Middle frontal gyrus (tissue), 1 donor: ENCODE data around the gene CCDC88A.
A peak's percentile ranks its signal among the peaks of the same experiment; 100 is the strongest.
"Not testable (repeated sequence)": the region's sequence is repeated elsewhere in the genome, so short reads cannot be mapped to it uniquely, and the experiment has no call there.

Experiments
- DNase-seq: peaks from one replicate; pipeline ENCODE4 v3.0.0-alpha.2; 2015; ENCODE audit warnings: low spot score; ENCODE audit errors: extremely low spot score

Gene CCDC88A, protein sequence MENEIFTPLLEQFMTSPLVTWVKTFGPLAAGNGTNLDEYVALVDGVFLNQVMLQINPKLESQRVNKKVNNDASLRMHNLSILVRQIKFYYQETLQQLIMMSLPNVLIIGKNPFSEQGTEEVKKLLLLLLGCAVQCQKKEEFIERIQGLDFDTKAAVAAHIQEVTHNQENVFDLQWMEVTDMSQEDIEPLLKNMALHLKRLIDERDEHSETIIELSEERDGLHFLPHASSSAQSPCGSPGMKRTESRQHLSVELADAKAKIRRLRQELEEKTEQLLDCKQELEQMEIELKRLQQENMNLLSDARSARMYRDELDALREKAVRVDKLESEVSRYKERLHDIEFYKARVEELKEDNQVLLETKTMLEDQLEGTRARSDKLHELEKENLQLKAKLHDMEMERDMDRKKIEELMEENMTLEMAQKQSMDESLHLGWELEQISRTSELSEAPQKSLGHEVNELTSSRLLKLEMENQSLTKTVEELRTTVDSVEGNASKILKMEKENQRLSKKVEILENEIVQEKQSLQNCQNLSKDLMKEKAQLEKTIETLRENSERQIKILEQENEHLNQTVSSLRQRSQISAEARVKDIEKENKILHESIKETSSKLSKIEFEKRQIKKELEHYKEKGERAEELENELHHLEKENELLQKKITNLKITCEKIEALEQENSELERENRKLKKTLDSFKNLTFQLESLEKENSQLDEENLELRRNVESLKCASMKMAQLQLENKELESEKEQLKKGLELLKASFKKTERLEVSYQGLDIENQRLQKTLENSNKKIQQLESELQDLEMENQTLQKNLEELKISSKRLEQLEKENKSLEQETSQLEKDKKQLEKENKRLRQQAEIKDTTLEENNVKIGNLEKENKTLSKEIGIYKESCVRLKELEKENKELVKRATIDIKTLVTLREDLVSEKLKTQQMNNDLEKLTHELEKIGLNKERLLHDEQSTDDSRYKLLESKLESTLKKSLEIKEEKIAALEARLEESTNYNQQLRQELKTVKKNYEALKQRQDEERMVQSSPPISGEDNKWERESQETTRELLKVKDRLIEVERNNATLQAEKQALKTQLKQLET (N-terminal part only)

DNA sequence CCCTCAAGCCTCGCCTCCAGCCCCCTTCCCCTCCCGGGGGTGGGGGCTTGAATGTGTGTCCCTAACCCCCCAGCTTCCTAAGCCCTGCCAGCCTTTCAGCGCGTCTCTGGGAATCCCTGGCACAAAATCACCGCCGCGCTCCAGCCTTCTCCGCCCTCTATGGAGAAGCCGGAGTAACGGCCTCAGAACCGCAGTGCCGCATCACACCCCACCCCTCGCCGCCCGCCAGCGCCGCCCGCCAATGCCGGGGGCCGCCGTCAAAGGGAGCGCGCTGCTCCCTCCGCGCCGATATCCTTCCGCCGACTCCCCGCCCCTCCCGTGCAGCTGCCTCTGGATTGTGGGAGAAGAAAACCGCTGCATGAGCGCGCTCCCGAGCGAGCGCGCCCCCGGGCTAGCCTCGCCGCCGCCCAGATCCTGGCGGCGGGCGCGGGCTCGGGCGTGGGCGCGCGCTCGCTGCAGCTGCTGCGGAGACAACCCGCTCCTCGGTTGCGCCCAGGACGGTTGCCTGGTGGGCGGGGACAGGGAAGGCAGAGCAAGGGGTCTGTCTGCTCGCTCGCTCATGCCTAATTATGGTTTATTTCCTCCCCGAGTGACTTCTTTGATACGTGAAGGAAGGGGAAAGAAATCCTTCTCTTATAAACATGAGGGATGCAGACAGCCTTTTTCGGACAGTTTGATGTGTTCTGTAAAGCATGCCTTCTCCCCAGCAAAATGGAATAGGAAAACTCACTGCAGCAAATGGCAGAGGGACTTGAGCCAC is at the start of gene CCDC88A:
Gene CCDC88A, minus strand, starts transcription at position 178 of the 760 bp plus-strand sequence. CDS start 777 bp downstream, outside the sequence.
- peak; percentile 90 for DNase-seq

DNA sequence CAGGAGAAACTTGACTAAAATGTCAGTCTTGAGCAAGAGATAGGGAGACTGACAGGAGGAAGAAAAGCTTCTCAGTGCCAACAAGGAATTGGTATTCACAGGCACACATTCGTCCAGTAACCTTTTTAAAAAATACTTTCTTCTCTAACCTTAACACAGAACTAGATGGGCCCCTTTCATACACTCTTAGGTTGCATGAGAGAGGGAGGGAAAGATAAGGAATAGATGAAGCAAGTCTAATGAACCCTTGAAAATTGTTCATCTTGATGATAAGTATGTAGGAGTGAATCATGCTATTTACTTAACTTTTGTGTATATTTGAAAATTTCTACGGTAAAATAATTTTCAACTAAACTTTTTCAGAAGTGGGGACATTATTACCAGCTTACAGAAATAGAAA is 42.0 kb upstream of the CCDC88A start:
- DNase-seq: no peak

DNA sequence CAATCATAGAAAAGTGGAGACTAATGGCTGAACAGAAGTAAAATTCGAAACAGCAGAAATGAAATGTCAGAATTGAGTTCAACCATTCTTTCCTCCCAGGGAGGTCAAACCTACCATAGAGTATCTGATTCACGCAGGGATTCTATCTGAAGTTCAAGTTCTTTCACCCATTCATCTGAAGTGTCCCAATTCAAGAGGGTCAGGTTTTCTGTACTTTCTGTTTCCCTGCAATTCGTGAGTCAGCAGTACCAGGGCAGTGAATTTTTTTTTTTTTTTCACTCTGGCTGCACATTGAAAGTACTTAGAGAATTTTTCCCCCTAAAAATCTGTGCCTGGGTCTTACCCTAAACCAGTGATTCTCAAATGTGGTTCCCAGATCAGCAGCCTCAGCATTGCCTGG is 40.9 kb upstream of the CCDC88A start:
- DNase-seq: no peak

DNA sequence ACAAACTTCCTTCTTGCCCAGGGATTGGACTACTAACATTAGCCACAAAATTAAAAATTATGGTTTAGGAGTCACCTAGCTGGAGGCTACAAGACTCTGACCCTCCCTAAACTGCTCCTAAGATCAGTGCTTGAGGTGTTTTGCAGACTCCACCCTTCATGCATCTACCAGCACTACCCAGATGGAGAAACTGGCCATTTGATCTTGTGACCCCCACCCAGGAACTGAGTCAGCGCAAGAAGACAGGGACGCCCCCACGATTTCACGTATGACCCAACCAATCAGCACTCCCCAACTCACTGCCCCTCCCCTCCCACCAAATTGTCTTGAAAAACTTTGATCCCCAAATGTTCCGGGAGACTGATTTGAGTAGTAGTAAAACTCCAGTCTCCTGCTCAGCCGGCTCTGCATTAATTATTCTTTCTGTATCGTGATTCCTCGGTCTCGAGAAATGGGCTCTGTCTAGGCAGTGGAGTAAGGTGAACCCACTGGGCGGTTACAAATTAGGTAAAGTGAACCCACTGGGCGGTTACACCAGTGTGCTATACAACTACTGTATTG is 40.1 kb upstream of the CCDC88A start:
- DNase-seq: no peak

DNA sequence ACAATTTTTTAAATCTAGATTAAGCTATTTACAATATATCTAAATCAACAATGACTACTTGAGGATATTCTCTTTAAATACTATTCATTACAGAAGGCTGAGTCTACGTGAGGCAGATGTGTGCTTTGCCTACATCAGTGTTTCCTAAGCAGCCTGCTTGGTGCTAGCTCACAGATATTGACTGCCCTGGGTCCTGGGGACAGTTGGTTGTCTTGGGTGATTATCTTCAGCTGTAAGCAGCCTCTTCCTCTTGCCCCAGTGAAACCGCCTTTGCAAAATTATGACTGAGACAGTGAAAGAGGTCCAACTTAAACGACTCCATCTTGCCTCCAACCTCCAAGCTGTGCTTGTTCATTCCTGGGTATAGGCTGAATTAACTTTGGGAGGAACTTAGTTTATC is 39.6 kb upstream of the CCDC88A start:
- no peak for DNase-seq

DNA sequence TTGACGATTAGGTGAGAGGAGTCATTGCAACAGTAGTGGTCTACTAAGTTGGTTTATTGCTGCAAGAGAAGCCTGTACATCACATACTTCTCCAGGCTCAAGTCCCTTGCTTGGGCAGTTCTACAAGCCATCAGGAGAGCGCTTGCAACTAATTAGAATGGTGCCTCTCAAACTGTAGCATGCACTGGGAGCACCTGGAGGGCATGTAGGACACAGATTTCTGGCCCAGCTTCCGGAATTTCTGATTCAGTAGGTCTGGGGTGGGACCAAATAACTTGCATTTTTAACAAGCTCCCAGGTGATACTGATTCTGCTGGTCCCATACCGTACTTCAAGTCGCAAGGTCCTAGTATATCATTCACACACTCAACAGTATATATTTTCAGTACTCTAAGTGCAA is 34.5 kb upstream of the CCDC88A start:
- DNase-seq: no peak

DNA sequence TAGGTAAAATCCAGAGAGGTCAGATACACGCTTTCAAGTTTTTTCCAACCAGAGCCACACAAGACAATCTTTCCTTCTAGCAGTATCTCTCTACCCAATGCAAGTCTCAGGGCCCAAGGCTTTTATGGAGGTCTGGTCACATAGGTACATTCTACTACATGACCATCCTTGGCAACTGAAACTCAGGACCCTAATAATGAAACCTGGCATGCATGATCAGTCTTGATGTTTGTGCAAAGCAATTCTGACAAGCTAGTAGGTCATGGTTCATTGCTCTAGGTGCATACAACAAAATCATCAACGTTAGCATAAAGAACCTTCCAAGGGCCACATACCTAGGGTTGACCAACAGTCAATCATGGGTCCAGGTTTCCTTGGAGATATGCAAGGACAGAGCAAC is 33.2 kb upstream of the CCDC88A start:
- no peak for DNase-seq

DNA sequence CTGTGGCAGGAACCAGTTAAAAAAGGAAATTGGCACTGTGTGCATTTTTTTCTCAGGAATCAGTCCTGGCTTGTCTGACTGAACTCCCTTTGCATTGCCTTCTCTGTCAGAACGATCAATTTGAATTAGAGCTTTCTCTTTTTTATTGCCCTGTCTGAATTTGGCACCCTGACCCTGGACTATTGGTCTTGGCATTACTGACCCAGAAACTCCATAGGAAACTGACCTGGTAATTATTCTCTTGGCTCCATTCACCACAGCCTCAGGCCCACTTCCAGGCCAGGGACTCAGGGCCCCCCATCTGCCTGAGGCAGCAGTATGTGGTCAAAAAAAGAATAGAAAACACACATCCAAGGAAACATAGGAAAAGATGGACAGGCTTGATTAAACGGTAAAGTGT is 32.0 kb upstream of the CCDC88A start:
- no peak for DNase-seq

DNA sequence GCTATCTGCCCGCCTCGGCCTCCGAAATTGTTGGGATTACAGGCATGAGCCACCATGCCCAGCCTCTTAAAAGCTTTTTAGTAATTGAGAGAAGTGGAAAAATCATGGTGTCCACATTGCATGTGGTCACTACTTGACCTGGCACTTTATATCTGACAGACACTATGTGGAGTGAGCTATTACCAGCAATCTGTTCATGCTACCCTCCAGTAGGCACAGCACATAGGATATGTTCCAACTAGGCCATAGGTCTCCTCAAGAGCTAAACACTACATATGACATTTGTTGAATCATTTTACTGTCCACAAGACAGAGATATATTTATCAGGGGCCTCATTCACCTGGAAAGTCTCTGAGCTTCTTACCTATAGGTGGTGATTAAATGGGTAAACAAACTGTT is 30.4 kb upstream of the CCDC88A start:
- DNase-seq: not testable (repeated sequence)

DNA sequence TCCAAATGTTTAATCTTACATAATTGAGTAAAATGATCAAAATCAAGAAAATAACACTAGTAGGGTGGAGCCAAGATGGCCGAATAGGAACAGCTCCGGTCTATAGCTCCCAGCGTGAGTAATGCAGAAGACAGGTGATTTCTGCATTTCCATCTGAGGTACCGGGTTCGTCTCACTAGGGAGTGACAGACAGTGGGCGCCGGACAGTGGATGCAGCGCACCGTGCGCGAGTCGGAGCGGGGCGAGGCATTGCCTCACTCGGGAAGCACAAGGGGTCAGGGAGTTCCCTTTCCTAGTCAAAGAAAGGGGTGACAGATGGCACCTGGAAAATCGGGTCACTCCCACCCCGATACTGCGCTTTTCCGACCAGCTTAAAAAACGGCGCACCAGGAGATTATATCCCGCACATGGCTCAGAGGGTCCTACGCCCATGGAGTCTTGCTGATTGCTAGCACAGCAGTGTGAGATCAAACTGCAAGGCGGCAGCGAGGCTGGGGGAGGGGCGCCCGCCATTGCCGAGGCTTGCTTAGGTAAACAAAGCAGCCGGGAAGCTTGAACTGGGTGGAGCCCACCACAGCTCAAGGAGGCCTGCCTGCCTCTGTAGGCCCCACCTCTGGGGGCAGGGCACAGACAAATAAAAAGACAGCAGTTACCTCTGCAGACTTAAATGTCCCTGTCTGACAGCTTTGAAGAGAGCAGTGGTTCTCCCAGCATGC is 22.5 kb upstream of the CCDC88A start:
- DNase-seq: not testable (repeated sequence)

DNA sequence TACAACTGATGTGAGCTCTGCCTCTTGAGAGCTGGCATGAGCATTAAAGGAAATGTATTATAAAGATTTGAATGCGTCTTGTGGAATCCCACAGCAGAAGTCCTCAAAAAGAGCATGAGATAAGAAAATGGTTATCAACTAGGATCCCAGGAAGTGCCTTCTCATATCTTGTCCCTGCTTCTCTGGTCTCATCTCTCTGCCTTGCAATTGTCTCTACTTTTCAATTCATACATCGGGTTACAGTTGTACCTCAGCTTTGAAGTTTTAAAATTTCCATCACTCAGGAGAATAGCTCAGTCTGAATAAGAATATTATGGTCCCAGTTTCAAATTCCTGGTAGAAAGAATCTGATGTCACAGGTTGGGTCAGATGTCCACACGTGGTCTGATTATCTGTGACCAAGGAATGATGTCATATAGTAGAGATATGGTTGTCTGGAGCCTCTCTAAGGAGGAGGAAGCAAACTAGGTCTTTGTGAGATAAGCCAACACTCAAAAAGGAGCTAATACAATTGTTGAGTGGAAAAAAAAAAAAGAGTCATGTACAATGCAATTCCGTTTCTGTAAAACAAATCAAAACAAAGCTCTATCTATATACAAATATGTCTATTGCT is 21.7 kb upstream of the CCDC88A start:
- no peak for DNase-seq

DNA sequence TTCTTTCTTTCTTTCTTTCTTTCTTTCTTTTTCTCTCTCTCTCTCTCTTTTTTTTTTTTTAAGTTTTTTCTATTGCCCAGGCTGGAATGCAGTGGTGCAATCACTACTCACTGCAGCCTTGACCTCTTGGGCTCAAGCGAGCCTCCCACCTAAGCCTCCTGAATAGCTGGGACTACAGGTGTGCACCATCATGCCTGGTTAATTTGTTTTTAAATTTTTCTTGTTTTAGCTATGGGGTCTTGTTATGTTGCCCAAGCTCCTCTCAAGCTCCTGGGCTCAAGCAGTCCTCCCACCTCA is 19.4 kb upstream of the CCDC88A start:
- no peak for DNase-seq

DNA sequence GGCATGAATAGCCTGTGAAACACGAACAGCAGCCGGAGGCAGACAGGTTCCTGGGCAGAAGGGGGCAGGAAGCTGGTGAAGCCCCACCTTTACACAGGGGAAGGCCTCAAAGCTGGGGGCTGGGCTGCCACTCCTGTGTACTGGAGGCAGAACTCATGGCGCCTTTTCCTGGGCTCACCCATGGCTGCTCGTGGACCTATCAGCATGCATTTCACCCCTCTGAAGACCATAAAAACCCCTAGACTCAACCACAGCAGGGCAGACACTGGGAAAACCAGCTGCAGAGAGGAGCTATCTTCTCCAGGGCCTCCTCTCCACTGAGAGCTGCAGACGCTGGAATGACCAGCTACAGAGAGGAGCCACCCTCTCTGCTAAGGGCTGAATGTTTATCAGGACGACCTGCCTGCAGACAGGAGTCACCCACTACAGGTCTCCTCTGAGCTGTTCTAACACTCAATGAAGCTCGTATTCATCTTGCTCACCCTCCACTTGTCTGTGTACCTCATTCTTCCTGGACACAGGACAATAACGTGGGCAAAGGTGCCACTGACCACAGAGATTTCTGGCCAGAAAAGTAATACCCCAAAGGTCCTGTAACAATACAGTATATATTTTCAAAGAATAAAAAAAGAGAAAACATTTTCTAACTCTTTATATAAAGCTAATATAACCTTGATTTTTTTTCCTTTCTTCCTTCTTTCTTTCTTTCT is 18.9 kb upstream of the CCDC88A start:
- DNase-seq: no peak

DNA sequence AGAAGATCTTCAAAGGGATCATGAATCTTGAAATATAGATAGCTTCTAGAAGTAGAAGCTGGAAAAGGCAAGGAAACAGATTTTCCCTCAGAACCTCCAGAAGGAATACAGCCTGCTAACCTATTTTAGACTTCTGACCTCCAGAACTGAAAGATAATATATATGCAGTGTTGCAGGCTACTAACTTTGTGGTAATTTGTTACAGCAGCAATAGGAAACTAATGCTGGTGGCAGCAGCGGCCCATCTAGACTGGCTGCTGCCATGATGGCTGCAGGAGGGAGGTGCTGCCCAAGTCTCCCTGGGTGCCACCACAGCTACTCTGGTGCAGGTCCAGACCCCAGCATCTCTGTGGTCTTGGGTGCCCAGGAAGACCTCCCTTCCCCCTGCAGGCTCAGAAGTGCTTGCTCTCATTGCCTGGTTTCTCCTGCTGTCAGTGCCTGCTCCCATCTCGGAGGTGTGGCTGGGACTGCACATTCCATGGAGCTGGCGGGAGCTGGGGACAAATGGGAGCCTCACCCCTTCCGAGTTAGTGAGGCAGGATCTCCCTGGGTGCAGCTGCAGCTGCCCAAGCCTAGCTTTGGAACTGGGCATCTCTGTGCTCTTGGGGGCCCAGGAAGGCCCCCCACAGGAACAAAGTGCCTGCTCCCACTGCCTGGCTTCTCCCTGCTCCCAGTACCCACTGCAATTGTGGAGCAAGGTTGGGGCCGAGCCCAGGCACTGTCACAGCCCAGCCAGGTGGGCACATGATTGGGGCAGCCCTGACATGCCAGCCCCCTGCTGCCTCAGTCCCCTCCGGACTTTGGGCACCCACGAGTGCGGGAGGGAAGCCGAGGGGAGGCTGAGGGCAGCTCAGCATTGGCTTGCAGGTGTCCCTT is 18.1 kb upstream of the CCDC88A start:
- DNase-seq: no peak

DNA sequence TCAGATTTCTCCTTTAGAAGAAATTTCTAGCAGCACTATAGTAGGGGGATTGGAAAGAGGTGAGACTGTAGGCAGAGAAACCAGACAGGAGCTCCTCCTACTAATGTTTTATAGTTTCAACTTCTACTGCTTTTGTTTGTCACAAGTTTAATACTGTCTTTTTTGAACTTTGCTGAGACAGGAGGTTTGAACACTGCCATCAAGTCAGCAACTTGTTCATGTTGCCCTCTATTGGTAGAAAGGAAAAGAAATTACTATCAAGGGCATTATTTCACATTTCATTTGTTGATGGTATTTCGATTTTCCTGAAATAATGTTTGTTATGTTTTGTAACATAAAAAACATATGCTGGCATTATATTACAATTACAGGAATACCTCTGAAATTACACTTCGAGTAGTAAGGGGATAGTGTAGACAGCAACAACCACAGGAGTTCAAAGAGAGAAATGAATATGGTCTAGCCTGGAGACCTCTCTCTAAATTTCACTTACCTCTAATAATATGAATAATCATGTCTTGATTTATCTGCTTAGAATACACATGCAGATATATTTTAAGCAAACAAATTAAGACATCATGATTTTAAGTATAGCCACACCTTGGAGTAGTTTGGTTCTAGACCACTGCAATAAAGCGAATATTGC is 12.4 kb upstream of the CCDC88A start:
- no peak for DNase-seq

DNA sequence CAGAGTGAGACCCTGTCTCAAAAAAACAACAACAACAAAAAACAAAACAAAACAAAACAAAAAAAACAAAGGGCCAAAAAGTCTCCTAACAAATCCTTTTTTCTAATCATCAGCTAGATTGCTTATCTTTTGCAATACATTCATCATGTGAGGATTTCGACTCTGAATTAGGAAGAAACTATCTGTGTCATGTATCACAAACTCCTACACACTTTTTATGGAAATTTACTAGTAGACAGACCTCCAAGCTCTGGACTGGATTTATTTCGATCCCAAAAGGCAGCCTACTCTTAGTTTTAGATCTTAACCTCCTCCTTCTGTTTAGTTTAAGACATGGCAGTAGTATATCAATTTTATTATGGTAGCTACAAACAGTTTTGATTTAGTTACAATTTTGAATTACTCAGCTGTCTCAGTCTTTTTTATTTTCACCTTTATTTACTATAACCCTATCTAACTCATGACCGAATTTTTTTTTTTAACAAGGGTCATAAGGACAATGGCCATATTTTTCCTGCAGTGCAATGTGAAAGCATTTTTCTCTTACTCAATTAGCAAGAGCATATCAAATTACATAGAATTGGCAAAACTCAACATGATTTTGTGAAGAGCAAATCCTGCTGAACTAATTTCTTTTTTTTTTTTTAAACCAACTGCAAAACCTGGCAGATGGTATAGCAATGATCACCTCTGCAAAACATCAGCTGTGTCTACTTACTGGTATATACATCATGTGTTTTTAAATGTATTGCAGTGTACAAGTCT is 10.7 kb upstream of the CCDC88A start:
- no peak for DNase-seq

DNA sequence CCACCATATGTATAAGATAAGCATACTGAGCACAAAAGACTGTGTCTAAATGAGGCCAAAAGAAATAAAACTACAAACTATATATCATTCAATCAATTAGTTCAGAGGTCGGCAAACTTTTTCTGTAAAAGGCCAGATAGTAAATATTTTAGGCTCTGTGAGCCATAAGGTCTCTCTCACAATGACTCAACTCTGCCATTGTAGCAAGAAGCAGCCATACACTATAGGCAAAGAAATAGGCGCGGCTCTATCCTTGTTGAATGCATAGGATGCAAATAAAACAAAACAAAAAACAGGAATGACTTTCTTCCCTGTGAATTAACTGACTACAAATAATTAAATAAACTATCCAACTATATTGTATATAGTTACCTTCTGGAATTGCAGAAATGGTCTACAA is 8.6 kb upstream of the CCDC88A start:
- no peak for DNase-seq
